HCT116 (cell line): ENCODE results near the gene LRRC3C. TPM values are rescaled to one million over a fixed set of nuclear protein-coding genes. Genes with fewer than 3 reads are reported as not detected.

Experiments
- ATAC-seq: fragments of 200-7000 bp; cut with Tn5 transposase; 2 replicates; pipeline ENCODE4 v1.9.1; 2020; ENCODE audit warnings: mild to moderate bottlenecking, moderate library complexity
- BruUV-seq: library from RNA; stranded (reverse); fragments of 400-500 nt; replicated peaks from 2 replicates; lab custom pipeline; 2021; lab: Mats Ljungman, UMichigan
- CTCF ChIA-PET: fragments of 300-600 bp; sonication (Branson Sonifier 250); formaldehyde crosslinking; loops from one replicate; lab custom pipeline; 2021; ENCODE audit warnings: antibody characterized with exemption; lab: Charles Lee
- POLR2A ChIA-PET: fragments of 300-600, 350-600 bp; sonication (Branson Sonifier 250); formaldehyde crosslinking; loops from one replicate; lab custom pipeline; 2021; ENCODE audit warnings: antibody characterized with exemption; lab: Charles Lee
- RAD21 ChIA-PET, 2 experiments: fragments of 300-600 bp; sonication (Branson Sonifier 250); formaldehyde crosslinking; loops; one replicate each; lab custom pipeline; 2023; ENCODE audit warnings: low total read pairs in 2 of 2; ENCODE audit not compliant: uncharacterized antibody in 2 of 2, unreplicated experiment in 2 of 2, low non-redundant PET in 1 of 2; lab: Charles Lee
- DNase-seq: peaks from one replicate; pipeline ENCODE4 v3.0.0-alpha.2; 2010; ENCODE audit warnings: low read depth, low spot score
- H2AFZ ChIP-seq: fragments of 200-600 bp; shearing (Covaris generic), sonication (generic); 2 replicates; pipeline ENCODE4 v1.6.1; 2017; ENCODE audit warnings: low read depth, mixed run types, mixed read lengths, antibody characterized with exemption, low read length; ENCODE audit not compliant: poor library complexity, severe bottlenecking
- H3K27ac ChIP-seq: 2 replicates; pipeline ENCODE4 v1.5.1; 2012; ENCODE audit warnings: low read depth, low read length
- H3K27me3 ChIP-seq: fragments of 200-600 bp; sonication (generic); 2 replicates; pipeline ENCODE4 v1.6.1; 2016; ENCODE audit warnings: mixed run types, low read length, mixed read lengths; ENCODE audit not compliant: insufficient read depth
- H3K36me3 ChIP-seq, 2 experiments: fragments of 200-500 bp in 1 of 2; fragments of 200-600 bp in 1 of 2; sonication (Bioruptor generic) in 1 of 2; sonication (generic) in 1 of 2; 2 replicates each; pipeline versions ENCODE4 v1.5.1 to v1.6.1; 2014 to 2016; ENCODE audit warnings: low read length in 2 of 2, inconsistent platforms in 1 of 2, mixed read lengths in 1 of 2, mixed run types in 1 of 2; ENCODE audit not compliant: insufficient read depth in 2 of 2, control insufficient read depth in 1 of 2
- H3K4me1 ChIP-seq, 2 experiments: fragments of 200-600 bp in 1 of 2; sonication (generic) in 1 of 2; 2 replicates each; pipeline versions ENCODE4 v1.5.1 to v1.6.1; 2012 to 2017; ENCODE audit warnings: low read length in 2 of 2, inconsistent platforms in 1 of 2, mild to moderate bottlenecking in 1 of 2, mixed read lengths in 1 of 2, mixed run types in 1 of 2, moderate library complexity in 1 of 2; ENCODE audit not compliant: insufficient read depth in 2 of 2, control insufficient read depth in 1 of 2
- H3K4me2 ChIP-seq: fragments of 200-600 bp; sonication (generic); 2 replicates; pipeline ENCODE4 v1.6.1; 2017; ENCODE audit warnings: mixed run types, low read length, mixed read lengths
- H3K4me3 ChIP-seq, 2 experiments: fragments of 200-600 bp in 1 of 2; sonication (generic) in 1 of 2; replicated peaks in 1 of 2; 2 replicates each; pipeline ENCODE4 v1.5.1; 2011 to 2016; ENCODE audit warnings: low read length in 2 of 2, control low read depth in 1 of 2, low read depth in 1 of 2, mild to moderate bottlenecking in 1 of 2, mixed read lengths in 1 of 2, mixed run types in 1 of 2
- H3K79me2 ChIP-seq: fragments of 200-600 bp; sonication (generic); 2 replicates; pipeline ENCODE4 v1.6.1; 2017; ENCODE audit warnings: mild to moderate bottlenecking, mixed run types, low read length, moderate library complexity, mixed read lengths; ENCODE audit not compliant: insufficient read depth
- H3K9ac ChIP-seq: fragments of 200-600 bp; sonication (generic); 2 replicates; pipeline ENCODE4 v1.6.1; 2016; ENCODE audit warnings: low read length, mixed read lengths
- H3K9me2 ChIP-seq: fragments of 200-600 bp; sonication (generic), shearing (Covaris generic); 2 replicates; pipeline ENCODE4 v1.6.1; 2017; ENCODE audit warnings: mixed run types, mild to moderate bottlenecking, moderate library complexity; ENCODE audit not compliant: insufficient read depth
- H3K9me3 ChIP-seq, 2 experiments: fragments of 200-500 bp in 1 of 2; fragments of 200-600 bp in 1 of 2; sonication (Bioruptor generic) in 1 of 2; sonication (generic) in 1 of 2; 2 replicates each; pipeline ENCODE4 v1.6.1; 2014 to 2017; ENCODE audit warnings: low read length in 2 of 2, mixed read lengths in 2 of 2, inconsistent platforms in 1 of 2, low read depth in 1 of 2, mild to moderate bottlenecking in 1 of 2, mixed run types in 1 of 2, moderate library complexity in 1 of 2; ENCODE audit not compliant: control insufficient read depth in 1 of 2, insufficient read depth in 1 of 2
- H4K20me1 ChIP-seq: fragments of 200-600 bp; sonication (generic), shearing (Covaris generic); 2 replicates; pipeline ENCODE4 v1.6.1; 2017; ENCODE audit warnings: mixed run types, mild to moderate bottlenecking, moderate library complexity; ENCODE audit not compliant: insufficient read depth
- CBX3 ChIP-seq: IDR thresholded peaks from 2 replicates; pipeline ENCODE4 v1.6.1; 2012; ENCODE audit warnings: low read depth
- CEBPB ChIP-seq: IDR thresholded peaks from 2 replicates; pipeline ENCODE4 v1.6.1; 2012; ENCODE audit warnings: low read depth
- CTCF ChIP-seq, 3 experiments: fragments of 200-600 bp in 1 of 3; sonication (generic) in 1 of 3; IDR thresholded peaks in 2 of 3; conservative IDR thresholded peaks in 1 of 3; 2 replicates each; pipeline ENCODE4 v1.5.1; 2012 to 2017; ENCODE audit warnings: low read depth in 2 of 3, low read length in 2 of 3, antibody characterized with exemption in 1 of 3, borderline replicate concordance in 1 of 3, control low read depth in 1 of 3, mild to moderate bottlenecking in 1 of 3, mixed read lengths in 1 of 3, mixed run types in 1 of 3, moderate library complexity in 1 of 3; ENCODE audit not compliant: insufficient read depth in 1 of 3
- EGR1 ChIP-seq: IDR thresholded peaks from 2 replicates; pipeline ENCODE4 v1.6.1; 2012; ENCODE audit warnings: low read depth
- ELF1 ChIP-seq: IDR thresholded peaks from 2 replicates; pipeline ENCODE4 v1.6.1; 2012; ENCODE audit warnings: low read depth, borderline replicate concordance
- FOSL1 ChIP-seq: IDR thresholded peaks from 2 replicates; pipeline ENCODE4 v1.6.1; 2012; ENCODE audit warnings: low read depth
- JUND ChIP-seq: IDR thresholded peaks from 2 replicates; pipeline ENCODE4 v1.6.1; 2012
- POLR2A ChIP-seq: IDR thresholded peaks from 2 replicates; pipeline ENCODE4 v1.7.0; 2011; ENCODE audit warnings: borderline replicate concordance; ENCODE audit not compliant: insufficient read depth, insufficient read length; ENCODE audit errors: extremely low read depth
- POLR2AphosphoS5 ChIP-seq: IDR thresholded peaks from 2 replicates; pipeline ENCODE4 v1.6.1; 2011; ENCODE audit warnings: mild to moderate bottlenecking, low read depth, low read length, moderate library complexity
- REST ChIP-seq: IDR thresholded peaks from 2 replicates; pipeline ENCODE4 v1.6.1; 2012; ENCODE audit warnings: low read depth
- SIN3A ChIP-seq: IDR thresholded peaks from 2 replicates; pipeline ENCODE4 v1.6.1; 2012; ENCODE audit warnings: low read depth
- TCF7L2 ChIP-seq: IDR thresholded peaks from 2 replicates; pipeline ENCODE4 v1.7.0; 2011; ENCODE audit warnings: borderline replicate concordance, inconsistent platforms; ENCODE audit not compliant: insufficient read depth, insufficient read length; ENCODE audit errors: extremely low read depth
- ZFX ChIP-seq: fragments of 450-650 bp; IDR thresholded peaks from 2 replicates; pipeline ENCODE4 v1.6.1; 2017
- ZNF274 ChIP-seq: fragments of 200-500 bp; sonication (Bioruptor generic); IDR thresholded peaks from 2 replicates; pipeline ENCODE4 v1.6.1; 2014; ENCODE audit warnings: mild to moderate bottlenecking, low read depth, low read length, inconsistent platforms
- intact Hi-C: fragments of 100-400 bp; cut with micrococcal nuclease; formaldehyde crosslinking; loops from 2 replicates; pipeline ENCODE4 v1.10.0; 2022
- total RNA-seq: library from RNA; stranded (reverse); gene quantifications from one replicate; pipeline ENCODE4 v1.2.1, GENCODE V29; 2021; ENCODE audit not compliant: unreplicated experiment

The LRRC3C gene
- total RNA-seq, 1 experiment from 2014 or later, result not detected

- Histone ChIP-seq H3K79me2 (peaks cover 24% of the 10 kb centered on the region; the same call in 1 of the 2 replicates), H3K27me3 (no peaks in the 10 kb centered on the region), H3K36me3 (peaks cover 5 to 31% of the 10 kb centered on the region in 2 experiments; a peak in 2 of 4 replicates), H3K9ac (no peak overlapping the region), H3K9me2 (no peaks in the 10 kb centered on the region), H3K4me3 (no peak overlapping the region), H3K27ac (no peak overlapping the region), H3K4me1 (peaks cover 0 to 15% of the 10 kb centered on the region in 2 experiments; a peak in 3 of 4 replicates), H3K9me3 (no peaks in the 10 kb centered on the region), H2AFZ (no peak overlapping the region), H3K4me2 (no peak overlapping the region), H4K20me1 (no peaks in the 10 kb centered on the region)
- RAD21 ChIA-PET, result no interaction called here
- ATAC-seq (no peak), DNase-seq (no peak)
- POLR2A ChIA-PET, result no interaction called here
- CTCF ChIA-PET, result no interaction called here
- no TSS peak for BruUV-seq
- intact Hi-C loops, result no loop called here
- TF ChIP-seq REST, result no peak
- TF ChIP-seq FOSL1, result no peak
- TF ChIP-seq TCF7L2, result no peak
- TF ChIP-seq CTCF (IDR thresholded peaks at IDR 0.05 in 2 of 3, conservative IDR thresholded peaks at IDR 0.05 in 1 of 3; ENCODE audit: borderline replicate concordance in 1 of 3, insufficient read depth in 1 of 3, low read depth in 2 of 3, low read length in 2 of 3), result no peak
- no peak for TF ChIP-seq ELF1
- no peak for TF ChIP-seq ZNF274
- TF ChIP-seq CEBPB, result no peak
- TF ChIP-seq SIN3A, result no peak
- no peak for TF ChIP-seq EGR1
- TF ChIP-seq JUND, result no peak
- no peak for TF ChIP-seq ZFX
- no peak for TF ChIP-seq POLR2AphosphoS5
- TF ChIP-seq POLR2A, result no peak
- TF ChIP-seq CBX3, result no peak
- TF ChIP-seq, all 23 proteins: peak for 0
Measured at GRCh38 chr17:39923230-39923629, 4.3 kb upstream of the LRRC3C start.
